Erythroblast (primary cell): Measurements from ENCODE around the gene IGFBPL1.
"Not testable (repeated sequence)": the region's sequence is repeated elsewhere in the genome, so short reads cannot be mapped to it uniquely, and the experiment has no call there.

Source experiments
- DNase-seq, 2 experiments: peaks; one replicate each; lab custom pipeline; 2025; lab: John Stamatoyannopoulos, UW
- GATA1 ChIP-seq: IDR thresholded peaks from 2 replicates; pipeline ENCODE4 v1.6.1; 2011; ENCODE audit warnings: low read depth, mild to moderate bottlenecking, control low read depth, low read length, moderate library complexity
- POLR2A ChIP-seq: IDR thresholded peaks from 2 replicates; pipeline ENCODE4 v1.6.1; 2011; ENCODE audit warnings: mild to moderate bottlenecking, low read length

Gene IGFBPL1

GRCh38 chr9:38423973-38424843 lies at the start of gene IGFBPL1:
Gene IGFBPL1 (minus strand): TSS chr9:38424454. CDS start chr9:38424424, 30 bp downstream.
- peak in 1 of 2 experiments; percentile 2 for DNase-seq
- TF ChIP-seq GATA1 (no peak), POLR2A (no peak)

- DNase-seq = not testable (repeated sequence)
These were observed 48.5 kb upstream of the IGFBPL1 start for GRCh38 chr9:38472583-38473249.

GRCh38 chr9:38467404-38467803 lies 43.1 kb upstream of the IGFBPL1 start:
- TF ChIP-seq GATA1 (no peak), POLR2A (no peak)
- DNase-seq = no peak

- no peak for DNase-seq
- TF ChIP-seq GATA1 = no peak
- TF ChIP-seq POLR2A = no peak
These were observed 29.6 kb upstream of the IGFBPL1 start for GRCh38 chr9:38453835-38454234.

GRCh38 chr9:38451162-38451561 lies 26.9 kb upstream of the IGFBPL1 start:
- no peak for TF ChIP-seq GATA1
- TF ChIP-seq POLR2A = no peak
- no peak for DNase-seq

- TF ChIP-seq GATA1 = no peak
- no peak for TF ChIP-seq POLR2A
These were observed 23.4 kb upstream of the IGFBPL1 start for GRCh38 chr9:38447703-38448102.

GRCh38 chr9:38445154-38446043 lies 21.1 kb upstream of the IGFBPL1 start:
- peak in 1 of 2 experiments; percentile 2 for DNase-seq
- TF ChIP-seq GATA1 = no peak
- TF ChIP-seq POLR2A = no peak

More at GRCh38 chr9:38447703-38448102, 23.4 kb upstream of the IGFBPL1 start:
- no peak for DNase-seq

- TF ChIP-seq GATA1 (no peak), POLR2A (no peak)
- DNase-seq = no peak
These were observed 19.3 kb upstream of the IGFBPL1 start for GRCh38 chr9:38443597-38443996.

- TF ChIP-seq GATA1 (no peak), POLR2A (no peak)
- no peak for DNase-seq
These were observed 18.9 kb upstream of the IGFBPL1 start for GRCh38 chr9:38443181-38443580.

- no peak for DNase-seq
These were observed 18.3 kb upstream of the IGFBPL1 start for GRCh38 chr9:38442473-38443096.

GRCh38 chr9:38441347-38442085 lies 17.3 kb upstream of the IGFBPL1 start:
- DNase-seq = no peak
- TF ChIP-seq POLR2A (no peak), GATA1 (no peak)

More at GRCh38 chr9:38442473-38443096, 18.3 kb upstream of the IGFBPL1 start:
- no peak for TF ChIP-seq POLR2A
- TF ChIP-seq GATA1 = no peak

- no peak for DNase-seq
- no peak for TF ChIP-seq POLR2A
- no peak for TF ChIP-seq GATA1
These were observed 16.3 kb upstream of the IGFBPL1 start for GRCh38 chr9:38440516-38440915.
